Common myeloid progenitor, CD34-positive (primary cell): ENCODE measurements around the gene MEMO1.

Experiments used
- CTCF ChIA-PET: fragments of 350-600 bp; sonication (Branson Sonifier 250); formaldehyde crosslinking; loops from one replicate; lab custom pipeline; 2021; ENCODE audit warnings: antibody characterized with exemption; lab: Charles Lee
- POLR2A ChIA-PET: fragments of 350-600 bp; sonication (Branson Sonifier 250); formaldehyde crosslinking; loops from one replicate; lab custom pipeline; 2021; ENCODE audit warnings: antibody characterized with exemption; lab: Charles Lee
- DNase-seq, 3 donors: peaks; one replicate each; pipeline versions ENCODE4 v3.0.0 to v3.0.0-alpha.2; 2013
- H3K27ac ChIP-seq, 2 experiments: 1 replicate in 1 of 2; 2 replicates in 1 of 2; pipeline ENCODE4 v1.7.0; 2013; ENCODE audit warnings: inconsistent platforms in 2 of 2, low read length in 2 of 2, mild to moderate bottlenecking in 2 of 2, low read depth in 1 of 2, moderate library complexity in 1 of 2; ENCODE audit not compliant: severe bottlenecking in 2 of 2, insufficient read depth in 1 of 2, poor library complexity in 1 of 2
- H3K27me3 ChIP-seq, 5 experiments: replicated peaks in 2 of 5; 1 replicate in 3 of 5; 2 replicates in 2 of 5; pipeline versions ENCODE4 v1.6.1 to v1.7.0; 2013; ENCODE audit warnings: low read length in 4 of 5, mild to moderate bottlenecking in 2 of 5, moderate library complexity in 2 of 5, inconsistent platforms in 1 of 5; ENCODE audit not compliant: insufficient read depth in 5 of 5, control insufficient read depth in 4 of 5
- H3K36me3 ChIP-seq, 4 experiments: 1 replicate in 2 of 4; 2 replicates in 2 of 4; pipeline versions ENCODE4 v1.6.1 to v1.7.0; 2013; ENCODE audit warnings: low read length in 3 of 4, control low read depth in 1 of 4, mild to moderate bottlenecking in 1 of 4; ENCODE audit not compliant: control insufficient read depth in 4 of 4, insufficient read depth in 4 of 4
- H3K4me1 ChIP-seq, 4 experiments: 1 replicate in 3 of 4; 2 replicates in 1 of 4; pipeline versions ENCODE4 v1.6.1 to v1.7.1; 2013; ENCODE audit warnings: low read length in 3 of 4, mild to moderate bottlenecking in 3 of 4, control low read depth in 1 of 4, inconsistent platforms in 1 of 4, moderate library complexity in 1 of 4; ENCODE audit not compliant: control insufficient read depth in 4 of 4, insufficient read depth in 4 of 4; ENCODE audit errors: control extremely low read depth in 1 of 4
- H3K4me3 ChIP-seq, 7 experiments: 1 replicate in 4 of 7; 2 replicates in 3 of 7; pipeline versions ENCODE4 v1.5.1 to v1.7.0; 2013; ENCODE audit warnings: mild to moderate bottlenecking in 7 of 7, low read length in 6 of 7, moderate library complexity in 6 of 7, inconsistent platforms in 2 of 7, low read depth in 2 of 7, control low read depth in 1 of 7; ENCODE audit not compliant: insufficient read depth in 4 of 7, control insufficient read depth in 1 of 7; ENCODE audit errors: extremely low read depth in 1 of 7
- H3K9me3 ChIP-seq, 5 experiments: 1 replicate in 4 of 5; 2 replicates in 1 of 5; pipeline versions ENCODE4 v1.6.1 to v1.7.1; 2013; ENCODE audit warnings: low read length in 4 of 5, mild to moderate bottlenecking in 2 of 5, inconsistent platforms in 1 of 5, low read depth in 1 of 5, moderate library complexity in 1 of 5; ENCODE audit not compliant: control insufficient read depth in 4 of 5, insufficient read depth in 2 of 5; ENCODE audit errors: control extremely low read depth in 1 of 5
- WGBS: methylation state at CpG from one replicate; pipeline ENCODE4 v1.1.5; 2013; ENCODE audit not compliant: insufficient coverage; 5-methylcytosine and 5-hydroxymethylcytosine counted together

The MEMO1 gene

DNA sequence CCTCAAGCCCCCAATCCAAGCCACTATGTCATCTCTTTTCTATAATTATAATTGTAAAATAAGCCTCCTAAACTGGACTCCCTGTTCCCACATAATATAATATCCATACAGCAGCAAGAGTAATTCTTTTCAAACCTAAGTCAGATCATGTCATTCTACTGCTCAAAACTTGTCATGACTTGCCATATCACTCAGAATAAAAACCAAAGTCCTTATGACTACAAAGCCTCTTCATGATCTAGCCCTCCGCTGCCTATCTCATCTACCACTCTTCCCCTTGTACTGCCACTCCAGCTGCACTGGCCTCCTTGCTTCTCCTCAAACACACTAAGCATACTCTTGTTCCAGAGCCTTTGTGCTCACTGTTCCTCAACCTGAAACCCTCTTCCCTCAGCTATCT is 69.9 kb downstream of the MEMO1 start:
- CTCF ChIA-PET, result interaction anchor here (1.2 kb wide), 1 partner anchor 31 kb away, joined by 3 read pairs; no protein-coding TSS in a partner anchor
- 100% methylated on average over 1 of the region's 1 CpG for WGBS
- no peak overlapping the region for H3K27ac ChIP-seq
- peaks cover 3 to 19% (median 10%) of the 10 kb centered on the region in 4 experiments for H3K36me3 ChIP-seq
- no peaks in the 10 kb centered on the region for H3K9me3 ChIP-seq
- POLR2A ChIA-PET, result no interaction called here
- H3K4me3 ChIP-seq, result no peak overlapping the region
- no peaks in the 10 kb centered on the region for H3K27me3 ChIP-seq
- H3K4me1 ChIP-seq, result peaks cover 0 to 4% (median under 1%) of the 10 kb centered on the region in 4 experiments
- DNase-seq, result no peak

DNA sequence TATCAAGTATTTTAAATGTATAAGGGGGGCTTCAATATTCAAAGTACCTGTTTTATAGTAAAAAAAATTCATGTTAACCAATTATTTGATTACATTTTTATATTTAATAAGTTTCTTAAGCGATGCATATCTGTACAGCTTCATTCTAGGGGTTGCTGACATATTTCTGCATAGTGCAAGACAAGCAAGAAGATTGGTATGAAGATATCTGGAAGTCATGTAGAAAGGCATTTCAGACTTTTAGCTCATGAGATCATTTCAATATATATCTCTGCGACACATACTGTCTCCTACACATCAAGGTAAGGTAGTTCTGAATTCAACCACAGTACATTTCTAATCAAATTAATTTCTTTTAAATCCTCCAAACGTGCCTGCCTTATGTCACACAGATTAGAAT is 73.1 kb downstream of the MEMO1 start:
- no peak for DNase-seq
- 100% methylated on average over 2 of the region's 3 CpGs for WGBS
- H3K36me3 ChIP-seq, result peaks cover 3 to 21% (median 10%) of the 10 kb centered on the region in 4 experiments
- no peak overlapping the region for H3K27ac ChIP-seq
- H3K4me3 ChIP-seq, result no peak overlapping the region
- H3K27me3 ChIP-seq, result no peaks in the 10 kb centered on the region
- no peaks in the 10 kb centered on the region for H3K4me1 ChIP-seq
- ChIA-PET CTCF (no interaction called here), POLR2A (no interaction called here)
- H3K9me3 ChIP-seq, result no peaks in the 10 kb centered on the region

DNA sequence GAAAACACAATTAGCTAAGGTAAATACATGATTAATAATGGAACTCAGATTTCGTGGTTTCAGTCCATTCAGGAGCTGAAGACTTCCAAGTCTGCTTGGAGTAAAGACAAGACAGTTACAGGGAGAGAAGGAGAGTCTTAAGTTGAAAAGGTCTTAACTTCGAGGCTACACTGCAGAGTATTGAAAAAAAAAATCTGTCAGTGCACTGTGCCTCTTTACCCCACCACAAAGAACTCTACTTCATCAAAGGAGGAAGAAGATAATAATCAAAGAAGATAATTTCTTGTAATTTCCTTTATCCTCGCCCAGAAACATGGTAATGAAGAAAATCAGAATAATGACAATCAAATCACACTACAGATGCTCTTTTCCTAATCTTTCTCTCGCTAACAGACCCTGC is 75.4 kb downstream of the MEMO1 start:
- no peak for DNase-seq
- Histone ChIP-seq H3K4me1 (no peaks in the 10 kb centered on the region), H3K36me3 (peaks cover 0 to 21% (median 3%) of the 10 kb centered on the region in 4 experiments), H3K4me3 (no peak overlapping the region), H3K9me3 (no peaks in the 10 kb centered on the region), H3K27me3 (no peaks in the 10 kb centered on the region), H3K27ac (no peak overlapping the region)
- POLR2A ChIA-PET, result no interaction called here
- CTCF ChIA-PET, result no interaction called here
- 100% methylated on average over 2 of the region's 4 CpGs for WGBS

GRCh38 chr2:31933066-31933465 is 77.7 kb downstream of the MEMO1 start:
- DNase-seq, result no peak
- Histone ChIP-seq H3K9me3 (no peaks in the 10 kb centered on the region), H3K27ac (no peak overlapping the region), H3K36me3 (peaks cover 0 to 21% (median 5%) of the 10 kb centered on the region in 4 experiments), H3K4me1 (no peaks in the 10 kb centered on the region), H3K4me3 (no peak overlapping the region), H3K27me3 (no peaks in the 10 kb centered on the region)
- CTCF ChIA-PET, result interaction anchor here (1.5 kb wide), 1 partner anchor 10 kb away, joined by 3 read pairs; no protein-coding TSS in a partner anchor
- no CpG with 5 or more reads among the region's 4 CpGs for WGBS
- POLR2A ChIA-PET, result interaction anchor here (0.6 to 0.8 kb wide), 2 partner anchors 19 to 1857 kb away, joined by 3 to 5 read pairs; no protein-coding TSS in a partner anchor

DNA sequence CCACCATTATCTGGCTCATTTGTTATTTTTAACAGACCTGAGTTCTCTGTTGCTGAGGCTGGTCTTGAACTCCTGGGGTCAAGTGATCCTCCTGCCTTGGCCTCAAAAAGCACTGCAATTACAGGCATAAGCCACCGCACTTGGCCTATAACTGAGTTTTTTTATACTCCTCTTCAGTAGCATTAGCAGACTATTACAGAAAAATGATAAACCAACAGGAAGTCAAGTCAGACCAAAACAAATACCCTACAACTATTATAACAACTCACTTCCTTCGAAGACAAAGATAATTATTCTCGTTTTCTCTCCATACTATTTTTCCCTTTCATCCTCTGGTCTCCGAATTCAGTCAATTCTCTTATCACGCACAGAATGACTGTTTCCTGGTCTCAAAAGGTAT is 78.2 kb downstream of the MEMO1 start:
- Histone ChIP-seq H3K4me1 (no peaks in the 10 kb centered on the region), H3K36me3 (peaks cover 0 to 21% (median 6%) of the 10 kb centered on the region in 4 experiments), H3K9me3 (no peaks in the 10 kb centered on the region), H3K4me3 (no peak overlapping the region), H3K27me3 (no peaks in the 10 kb centered on the region), H3K27ac (no peak overlapping the region)
- ChIA-PET CTCF (interaction anchor here (1.5 kb wide), 1 partner anchor 10 kb away, joined by 3 read pairs; no protein-coding TSS in a partner anchor), POLR2A (no interaction called here)
- WGBS, result 100% methylated on average over 1 of the region's 5 CpGs
- DNase-seq, result no peak

GRCh38 chr2:31931916-31932315 is 78.9 kb downstream of the MEMO1 start:
- Histone ChIP-seq H3K27me3 (no peaks in the 10 kb centered on the region), H3K36me3 (peaks cover 0 to 24% (median 8%) of the 10 kb centered on the region in 4 experiments), H3K4me3 (no peak overlapping the region), H3K4me1 (no peaks in the 10 kb centered on the region), H3K9me3 (no peaks in the 10 kb centered on the region), H3K27ac (no peak overlapping the region)
- no peak for DNase-seq
- WGBS, result 100% methylated on average over 2 of the region's 4 CpGs
- ChIA-PET POLR2A (interaction anchor here (0.6 kb wide), 1 partner anchor 24 kb away, joined by 4 read pairs; no protein-coding TSS in a partner anchor), CTCF (no interaction called here)

GRCh38 chr2:31925517-31925916 is 85.3 kb downstream of the MEMO1 start:
- no peak overlapping the region for H3K27ac ChIP-seq
- POLR2A ChIA-PET, result no interaction called here
- H3K4me1 ChIP-seq, result no peaks in the 10 kb centered on the region
- CTCF ChIA-PET, result no interaction called here
- WGBS, result 100% methylated on average over 1 of the region's 2 CpGs
- no peaks in the 10 kb centered on the region for H3K9me3 ChIP-seq
- peaks cover 5 to 27% (median 10%) of the 10 kb centered on the region in 4 experiments for H3K36me3 ChIP-seq
- no peak for DNase-seq
- H3K4me3 ChIP-seq, result no peak overlapping the region
- H3K27me3 ChIP-seq, result no peaks in the 10 kb centered on the region
